ENCODE results near the gene DIS3L2. TPM values are rescaled to one million over a fixed set of nuclear protein-coding genes. Genes with fewer than 3 reads are reported as not detected.

Gene DIS3L2
- total and polyA plus RNA-seq, 2 of the 4 experiments (the other 2 are of a cell fraction): 14.7 to 19.2 TPM

- 0 out of 2 replicates have a peak, but pooled peaks cover 4% of the 10 kb centered on the region for H3K9me1 ChIP-seq (ENCODE audit: insufficient read depth, low read length)
- no peaks in the 10 kb centered on the region for H3K4me1 ChIP-seq (ENCODE audit: control insufficient read depth, insufficient read depth, low read length)
- no peak overlapping the region for H2BK5ac ChIP-seq (ENCODE audit: low read depth, low read length, poor library complexity, severe bottlenecking)
- in situ Hi-C loops (cut with MboI; ENCODE audit: low sequenced_read_pairs) (no loop called here), intact Hi-C loops (cut with micrococcal nuclease) (no loop called here), dilution Hi-C loops (cut with HindIII; ENCODE audit: low sequenced_read_pairs, unreplicated experiment) (no loop called here)
- no peak overlapping the region for H3K4me2 ChIP-seq (ENCODE audit: low read depth, low read length)
- H2AFZ ChIP-seq (replicated peaks; ENCODE audit: low read length, poor library complexity): no peak overlapping the region
- no peak overlapping the region for H4K8ac ChIP-seq (ENCODE audit: low read depth in 2 of 2, low read length in 2 of 2)
- DNase-seq: no peak
- no peak overlapping the region for H3K14ac ChIP-seq (replicated peaks; ENCODE audit: low read depth, low read length)
- H3K56ac ChIP-seq (ENCODE audit: extremely low read depth, insufficient read depth, low read length): no peak overlapping the region
- no peak overlapping the region for H3K18ac ChIP-seq (ENCODE audit: low read depth, low read length)
- H2BK15ac ChIP-seq (ENCODE audit: low read depth, low read length): no peak overlapping the region
- no peak overlapping the region for H3K4ac ChIP-seq (ENCODE audit: low read depth, low read length)
- no peaks in the 10 kb centered on the region for H3K27me3 ChIP-seq (ENCODE audit: control insufficient read depth, insufficient read depth, low read length)
- no peaks in the 10 kb centered on the region for H4K20me1 ChIP-seq (ENCODE audit: insufficient read depth, low read length)
- ChIA-PET CTCF (no interaction called here), POLR2A (ENCODE audit: unreplicated experiment) (no interaction called here)
- ATAC-seq (ENCODE audit: low read depth): no peak
- no peak overlapping the region for H4K5ac ChIP-seq (ENCODE audit: low read depth, low read length)
- H2AK9ac ChIP-seq (replicated peaks; ENCODE audit: low read depth, low read length, poor library complexity): no peak overlapping the region
- no peak overlapping the region for H3K27ac ChIP-seq (ENCODE audit: insufficient read depth, low read length)
- H3K9me3 ChIP-seq (ENCODE audit: control insufficient read depth, insufficient read depth, low read length): no peaks in the 10 kb centered on the region
- H2BK120ac ChIP-seq (ENCODE audit: low read depth, low read length): no peak overlapping the region
- TF ChIP-seq FOS (IDR thresholded peaks at IDR 0.05; ENCODE audit: low read depth, low read length) (no peak), USF2 (IDR thresholded peaks at IDR 0.05; ENCODE audit: low read depth, low read length) (no peak), CHD1 (IDR thresholded peaks at IDR 0.05; ENCODE audit: low read depth, low read length) (no peak), MXI1 (IDR thresholded peaks at IDR 0.05; ENCODE audit: borderline replicate concordance, low read depth, low read length) (no peak), ELK1 (IDR thresholded peaks at IDR 0.05; ENCODE audit: borderline replicate concordance, low read depth, low read length) (no peak), CTCF (conservative IDR thresholded peaks at IDR 0.05; ENCODE audit: low read depth, low read length) (no peak), BHLHE40 (IDR thresholded peaks at IDR 0.05; ENCODE audit: low read depth, low read length) (no peak), MAZ (IDR thresholded peaks at IDR 0.05; ENCODE audit: borderline replicate concordance, low read depth, low read length) (no peak)
- H3K4me3 ChIP-seq (ENCODE audit: insufficient read depth, low read depth, low read length): no peak overlapping the region
- no peak overlapping the region for H4K91ac ChIP-seq (ENCODE audit: insufficient read depth, low read depth, low read length)
- no TSS peak for BruUV-seq (replicated peaks)
- no peaks in the 10 kb centered on the region for H3K79me1 ChIP-seq (ENCODE audit: low read depth in 1 of 2, low read length in 2 of 2)
- H3K36me3 ChIP-seq (ENCODE audit: control insufficient read depth, insufficient read depth, low read length): peaks cover 5% of the 10 kb centered on the region
- H3K23ac ChIP-seq (ENCODE audit: low read depth, low read length): no peak overlapping the region
- WGBS, 2 experiments (ENCODE audit: extremely low coverage in 2 of 2, insufficient read length in 1 of 2): 100% methylated on average over 2 of the region's 7 CpGs; no CpG with 5 or more reads in 1 of the 2 experiments
- H2AK5ac ChIP-seq (ENCODE audit: low read depth, low read length): no peak overlapping the region
- no peak overlapping the region for H2BK20ac ChIP-seq (ENCODE audit: low read depth, low read length)
- H3K9ac ChIP-seq (ENCODE audit: low read depth, low read length): no peak overlapping the region
Measured at GRCh38 chr2:232269867-232270266, 308.4 kb downstream of the DIS3L2 start.
